Body of pancreas (tissue), 4 donors: ENCODE measurements around the gene CENPL.

Source experiments
- CTCF ChIP-seq, 7 experiments: fragments of 450-650 bp in 4 of 7; fragments of 200-600 bp in 3 of 7; sonication (generic) in 3 of 7; IDR thresholded peaks; one replicate each; pipeline ENCODE4 v1.5.1; 2016 to 2019; ENCODE audit warnings: antibody characterized with exemption in 7 of 7
- POLR2A ChIP-seq, 3 donors: fragments of 450-650 bp; IDR thresholded peaks; one replicate each; pipeline ENCODE4 v1.6.1; 2016; ENCODE audit warnings: antibody characterized with exemption in 3 of 3, mild to moderate bottlenecking in 2 of 3

- TF ChIP-seq CTCF (IDR thresholded peaks at IDR 0.05) (no peak), POLR2A (IDR thresholded peaks at IDR 0.05) (no peak)
Observed at GRCh38 chr1:173779936-173780335, 44.7 kb downstream of the CENPL start.
